Measurements from ENCODE around the gene FRMPD4. TPM values are rescaled to one million over a fixed set of nuclear protein-coding genes. Genes with fewer than 3 reads are reported as not detected.

FRMPD4 gene
- total and polyA plus RNA-seq, 9 donors = 0.01 to 0.20 (median 0.05) TPM; not detected in 6

DNA sequence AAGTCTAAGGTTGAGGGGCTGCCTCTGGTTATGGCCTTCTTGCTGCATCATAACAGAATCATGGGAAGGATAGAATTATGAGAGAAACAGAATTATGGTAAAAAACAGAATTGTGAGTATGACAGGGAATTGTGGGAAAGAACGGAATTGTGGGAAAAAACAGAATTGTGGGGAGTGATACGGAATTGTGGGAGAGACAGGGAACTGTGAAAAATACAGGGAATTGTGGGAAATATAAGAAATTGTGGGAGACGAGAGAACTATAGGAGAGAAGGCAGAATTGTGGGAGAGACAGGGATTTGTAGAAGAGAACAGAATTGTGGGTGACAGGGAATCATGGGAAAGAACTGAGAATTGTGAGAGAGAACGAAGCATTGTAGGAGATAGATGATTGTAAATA is 159.1 kb downstream of the FRMPD4 start:
- H3K27me3 ChIP-seq = no peaks in the 10 kb centered on the region
- 78 to 83% (median 78%) methylated on average over 4 of the region's 4 CpGs for WGBS, 3 donors
- TF ChIP-seq POLR2A (IDR thresholded peaks at IDR 0.05) = no peak
- TF ChIP-seq, protein P1, sequence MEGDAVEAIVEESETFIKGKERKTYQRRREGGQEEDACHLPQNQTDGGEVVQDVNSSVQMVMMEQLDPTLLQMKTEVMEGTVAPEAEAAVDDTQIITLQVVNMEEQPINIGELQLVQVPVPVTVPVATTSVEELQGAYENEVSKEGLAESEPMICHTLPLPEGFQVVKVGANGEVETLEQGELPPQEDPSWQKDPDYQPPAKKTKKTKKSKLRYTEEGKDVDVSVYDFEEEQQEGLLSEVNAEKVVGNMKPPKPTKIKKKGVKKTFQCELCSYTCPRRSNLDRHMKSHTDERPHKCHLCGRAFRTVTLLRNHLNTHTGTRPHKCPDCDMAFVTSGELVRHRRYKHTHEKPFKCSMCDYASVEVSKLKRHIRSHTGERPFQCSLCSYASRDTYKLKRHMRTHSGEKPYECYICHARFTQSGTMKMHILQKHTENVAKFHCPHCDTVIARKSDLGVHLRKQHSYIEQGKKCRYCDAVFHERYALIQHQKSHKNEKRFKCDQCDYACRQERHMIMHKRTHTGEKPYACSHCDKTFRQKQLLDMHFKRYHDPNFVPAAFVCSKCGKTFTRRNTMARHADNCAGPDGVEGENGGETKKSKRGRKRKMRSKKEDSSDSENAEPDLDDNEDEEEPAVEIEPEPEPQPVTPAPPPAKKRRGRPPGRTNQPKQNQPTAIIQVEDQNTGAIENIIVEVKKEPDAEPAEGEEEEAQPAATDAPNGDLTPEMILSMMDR (IDR thresholded peaks at IDR 0.05) = no peak
- TF ChIP-seq EP300 (IDR thresholded peaks at IDR 0.05) = no peak
- no peaks in the 10 kb centered on the region for H3K4me1 ChIP-seq (ENCODE audit: insufficient read depth)
- H3K27ac ChIP-seq = no peak overlapping the region
- no peak for DNase-seq
- no peaks in the 10 kb centered on the region for H3K9me3 ChIP-seq
- no peak overlapping the region for H3K4me3 ChIP-seq
- intact Hi-C loops (cut with DNase I) = no loop called here
- H3K36me3 ChIP-seq = no peaks in the 10 kb centered on the region

DNA sequence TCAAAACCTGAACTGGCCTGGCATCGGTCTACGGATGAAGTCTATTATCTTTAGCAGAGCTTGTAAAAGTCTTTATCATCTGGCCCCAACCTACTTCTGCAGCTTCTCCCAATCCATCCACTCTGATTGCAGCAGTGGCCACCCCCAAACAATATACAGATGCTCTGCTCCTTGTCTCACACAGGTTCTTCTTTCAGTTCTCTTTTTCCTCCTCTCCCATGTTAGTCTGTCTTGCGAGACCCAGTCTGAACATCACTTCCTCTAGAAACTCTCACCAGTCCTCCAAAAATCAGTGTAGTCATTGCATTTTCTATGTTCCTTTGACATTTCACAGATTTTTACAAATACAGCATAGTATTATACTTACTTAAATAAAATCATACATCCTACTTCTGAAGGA is 163.0 kb downstream of the FRMPD4 start:
- Histone ChIP-seq H3K4me1 (ENCODE audit: insufficient read depth) (no peaks in the 10 kb centered on the region), H3K27ac (no peak overlapping the region), H3K4me3 (no peak overlapping the region), H3K9me3 (no peaks in the 10 kb centered on the region), H3K27me3 (no peaks in the 10 kb centered on the region), H3K36me3 (no peaks in the 10 kb centered on the region)
- DNase-seq = no peak
- intact Hi-C loops (cut with DNase I) = no loop called here
- TF ChIP-seq, protein P1 (IDR thresholded peaks at IDR 0.05) = no peak
- no peak for TF ChIP-seq EP300 (IDR thresholded peaks at IDR 0.05)
- TF ChIP-seq POLR2A (IDR thresholded peaks at IDR 0.05) = no peak
- 88 to 93% (median 88%) methylated on average over 3 of the region's 3 CpGs for WGBS, 3 donors

- H3K27ac ChIP-seq = no peak overlapping the region
- no peak overlapping the region for H3K4me3 ChIP-seq
- intact Hi-C loops (cut with DNase I) = no loop called here
- no peaks in the 10 kb centered on the region for H3K36me3 ChIP-seq
- H3K27me3 ChIP-seq = no peaks in the 10 kb centered on the region
- no peaks in the 10 kb centered on the region for H3K4me1 ChIP-seq (ENCODE audit: insufficient read depth)
- TF ChIP-seq, protein P1 (IDR thresholded peaks at IDR 0.05) = no peak
- TF ChIP-seq EP300 (IDR thresholded peaks at IDR 0.05) (no peak), POLR2A (IDR thresholded peaks at IDR 0.05) (no peak)
- H3K9me3 ChIP-seq = no peaks in the 10 kb centered on the region
- 39 to 48% (median 44%) methylated on average over 2 of the region's 2 CpGs for WGBS, 3 donors
- DNase-seq = no peak
These were observed 166.0 kb downstream of the FRMPD4 start for GRCh38 chrX:12304261-12304660.

DNA sequence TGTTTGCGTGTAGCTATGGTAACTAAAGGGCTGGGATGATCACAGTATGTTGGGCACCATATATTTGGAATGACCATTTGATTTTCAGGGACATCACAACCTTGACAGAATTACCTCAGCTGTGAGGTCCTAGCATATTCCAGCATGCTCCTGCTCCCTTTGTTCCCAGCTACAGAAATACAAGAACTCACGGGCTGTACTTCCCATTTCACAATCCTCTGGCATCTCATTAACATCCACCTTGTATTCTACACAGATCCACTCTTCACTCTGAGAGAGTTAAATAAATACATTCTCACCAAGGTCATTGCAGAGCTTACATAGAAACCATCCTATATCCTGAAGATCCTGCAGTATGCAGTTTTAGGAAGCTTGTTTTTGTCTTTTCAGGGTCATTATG is 169.7 kb downstream of the FRMPD4 start:
- intact Hi-C loops (cut with DNase I) = no loop called here
- Histone ChIP-seq H3K27me3 (no peaks in the 10 kb centered on the region), H3K4me1 (ENCODE audit: insufficient read depth) (no peaks in the 10 kb centered on the region), H3K9me3 (no peaks in the 10 kb centered on the region), H3K4me3 (no peak overlapping the region), H3K27ac (no peak overlapping the region), H3K36me3 (no peaks in the 10 kb centered on the region)
- TF ChIP-seq EP300 (IDR thresholded peaks at IDR 0.05) (no peak), POLR2A (IDR thresholded peaks at IDR 0.05) (no peak)
- TF ChIP-seq, protein P1 (IDR thresholded peaks at IDR 0.05) = no peak
- DNase-seq = no peak
- 41 to 51% (median 46%) methylated on average over 2 of the region's 2 CpGs for WGBS, 3 donors
